Measurements from ENCODE around the gene NCBP1. TPM values are rescaled to one million over a fixed set of nuclear protein-coding genes. Genes with fewer than 3 reads are reported as not detected.
"Not testable (repeated sequence)": the region's sequence is repeated elsewhere in the genome, so short reads cannot be mapped to it uniquely, and the experiment has no call there.

NCBP1 gene
- total RNA-seq, 1 donor from 2014 or later = 51.4 TPM

- peak; percentile 99 for DNase-seq
- Mint-ChIP-seq H3K36me3 (ENCODE audit: low read depth) (peaks cover 15% of the 10 kb centered on the region), H3K27ac (peak within 1 kb of the TSS; percentile 89), H3K4me3 (peak within 1 kb of the TSS; percentile 91), H3K4me1 (peaks cover 47% of the 10 kb centered on the region), H3K9me3 (no peaks in the 10 kb centered on the region), H3K27me3 (no peaks in the 10 kb centered on the region)
- intact Hi-C loops (cut with micrococcal nuclease) = loop anchor here (1.0 to 10.0 kb wide), 6 partner anchors 64 to 842 kb away; partner anchors contain the start of genes NCBP1, TBC1D2, TDRD7 and TRMO
These were observed 63.4 kb downstream of the NCBP1 start, which contains the start of gene XPA for GRCh38 chr9:97696803-97697601. TSS of gene XPA (minus strand) at chr9:97697340. CDS start at chr9:97697292, 48 bp downstream.

- intact Hi-C loops (cut with micrococcal nuclease) = loop anchor here (1.0 to 10.0 kb wide), 6 partner anchors 65 to 843 kb away; partner anchors contain the start of genes NCBP1, TBC1D2, TDRD7 and TRMO
These were observed 64.2 kb downstream of the NCBP1 start for GRCh38 chr9:97697837-97698236.

GRCh38 chr9:97698865-97699264 is 65.2 kb downstream of the NCBP1 start:
- no peak overlapping the region for H3K27ac Mint-ChIP-seq
- DNase-seq = no peak
- intact Hi-C loops (cut with micrococcal nuclease) = loop anchor here (5.0 to 10.0 kb wide), 5 partner anchors 208 to 844 kb away; partner anchors contain the start of genes TBC1D2, TDRD7, TRMO and ZNF782
- H3K4me1 Mint-ChIP-seq = peaks cover 47% of the 10 kb centered on the region
- peaks cover 4% of the 10 kb centered on the region for H3K36me3 Mint-ChIP-seq (ENCODE audit: low read depth)
- no peaks in the 10 kb centered on the region for H3K9me3 Mint-ChIP-seq
- no peak overlapping the region for H3K4me3 Mint-ChIP-seq
- H3K27me3 Mint-ChIP-seq = no peaks in the 10 kb centered on the region

More at GRCh38 chr9:97697837-97698236, 64.2 kb downstream of the NCBP1 start:
- Mint-ChIP-seq H3K36me3 (ENCODE audit: low read depth) (peaks cover 13% of the 10 kb centered on the region), H3K9me3 (no peaks in the 10 kb centered on the region), H3K27me3 (no peaks in the 10 kb centered on the region), H3K4me1 (peaks cover 49% of the 10 kb centered on the region), H3K27ac (peak overlapping the region; percentile 89), H3K4me3 (peak overlapping the region; percentile 91)
- no peak for DNase-seq

- intact Hi-C loops (cut with micrococcal nuclease) = loop anchor here (5.0 to 10.0 kb wide), 5 partner anchors 208 to 844 kb away; partner anchors contain the start of genes TBC1D2, TDRD7, TRMO and ZNF782
- DNase-seq = not testable (repeated sequence)
- H3K4me1 Mint-ChIP-seq = peaks cover 46% of the 10 kb centered on the region
These were observed 65.7 kb downstream of the NCBP1 start for GRCh38 chr9:97699281-97699680.

GRCh38 chr9:97699824-97700223 is 66.2 kb downstream of the NCBP1 start:
- not testable (repeated sequence) for H3K27ac Mint-ChIP-seq, H3K9me3 Mint-ChIP-seq, DNase-seq

More at GRCh38 chr9:97699281-97699680, 65.7 kb downstream of the NCBP1 start:
- H3K9me3 Mint-ChIP-seq; H3K4me3 Mint-ChIP-seq; H3K36me3 Mint-ChIP-seq (ENCODE audit: low read depth); H3K27ac Mint-ChIP-seq; H3K27me3 Mint-ChIP-seq: not testable (repeated sequence)

GRCh38 chr9:97703437-97704344 is 70.1 kb downstream of the NCBP1 start:
- DNase-seq = peak; percentile 72
- Mint-ChIP-seq H3K4me3 (peak overlapping the region; percentile 25), H3K36me3 (ENCODE audit: low read depth) (peaks cover 2% of the 10 kb centered on the region), H3K4me1 (peaks cover 31% of the 10 kb centered on the region), H3K9me3 (no peaks in the 10 kb centered on the region), H3K27me3 (peaks cover 18% of the 10 kb centered on the region), H3K27ac (peak overlapping the region; percentile 94)
- intact Hi-C loops (cut with micrococcal nuclease) = no loop called here

More at GRCh38 chr9:97699824-97700223, 66.2 kb downstream of the NCBP1 start:
- H3K36me3 Mint-ChIP-seq (ENCODE audit: low read depth); H3K27me3 Mint-ChIP-seq; H3K4me3 Mint-ChIP-seq: not testable (repeated sequence)
- intact Hi-C loops (cut with micrococcal nuclease) = loop anchor here (5.0 to 10.0 kb wide), 5 partner anchors 207 to 845 kb away; partner anchors contain the start of genes TBC1D2, TDRD7, TRMO and ZNF782
- peaks cover 47% of the 10 kb centered on the region for H3K4me1 Mint-ChIP-seq

- H3K27ac Mint-ChIP-seq = peak overlapping the region; percentile 94
- H3K27me3 Mint-ChIP-seq = peaks cover 20% of the 10 kb centered on the region
- H3K4me1 Mint-ChIP-seq = peaks cover 30% of the 10 kb centered on the region
- DNase-seq = no peak
- H3K4me3 Mint-ChIP-seq = peak overlapping the region; percentile 12
- H3K36me3 Mint-ChIP-seq (ENCODE audit: low read depth) = peaks cover 2% of the 10 kb centered on the region
- no peaks in the 10 kb centered on the region for H3K9me3 Mint-ChIP-seq
- intact Hi-C loops (cut with micrococcal nuclease) = no loop called here
These were observed 70.7 kb downstream of the NCBP1 start for GRCh38 chr9:97704345-97704677.

- Mint-ChIP-seq H3K27ac (peak overlapping the region; percentile 48), H3K4me3 (no peak overlapping the region), H3K36me3 (ENCODE audit: low read depth) (peaks cover 2% of the 10 kb centered on the region), H3K4me1 (peaks cover 27% of the 10 kb centered on the region), H3K9me3 (no peaks in the 10 kb centered on the region), H3K27me3 (peaks cover 20% of the 10 kb centered on the region)
- intact Hi-C loops (cut with micrococcal nuclease) = no loop called here
- DNase-seq = no peak
These were observed 71.2 kb downstream of the NCBP1 start for GRCh38 chr9:97704851-97705250.

- Mint-ChIP-seq H3K4me1 (peaks cover 27% of the 10 kb centered on the region), H3K9me3 (no peaks in the 10 kb centered on the region), H3K36me3 (ENCODE audit: low read depth) (peaks cover 2% of the 10 kb centered on the region), H3K4me3 (no peak overlapping the region), H3K27ac (no peak overlapping the region), H3K27me3 (peaks cover 20% of the 10 kb centered on the region)
- intact Hi-C loops (cut with micrococcal nuclease) = no loop called here
- DNase-seq = no peak
These were observed 71.8 kb downstream of the NCBP1 start for GRCh38 chr9:97705354-97705950.

- DNase-seq = no peak
These were observed 72.6 kb downstream of the NCBP1 start for GRCh38 chr9:97706246-97706645.

GRCh38 chr9:97710356-97711222 is 77.0 kb downstream of the NCBP1 start:
- no peaks in the 10 kb centered on the region for H3K36me3 Mint-ChIP-seq (ENCODE audit: low read depth)
- H3K9me3 Mint-ChIP-seq = no peaks in the 10 kb centered on the region
- intact Hi-C loops (cut with micrococcal nuclease) = loop anchor here (1.0 to 5.0 kb wide), 6 partner anchors 92 to 552 kb away; partner anchors contain the start of gene TRMO
- H3K27me3 Mint-ChIP-seq = peaks cover 26% of the 10 kb centered on the region
- peak overlapping the region; percentile 31 for H3K4me3 Mint-ChIP-seq
- peaks cover 27% of the 10 kb centered on the region for H3K4me1 Mint-ChIP-seq
- peak; percentile 87 for DNase-seq
- H3K27ac Mint-ChIP-seq = no peak overlapping the region

More at GRCh38 chr9:97706246-97706645, 72.6 kb downstream of the NCBP1 start:
- Mint-ChIP-seq H3K4me1 (peaks cover 33% of the 10 kb centered on the region), H3K36me3 (ENCODE audit: low read depth) (peaks cover 2% of the 10 kb centered on the region), H3K9me3 (no peaks in the 10 kb centered on the region), H3K27me3 (peaks cover 20% of the 10 kb centered on the region), H3K27ac (no peak overlapping the region), H3K4me3 (no peak overlapping the region)
- intact Hi-C loops (cut with micrococcal nuclease) = no loop called here

GRCh38 chr9:97711223-97711626 is 77.6 kb downstream of the NCBP1 start:
- Mint-ChIP-seq H3K27ac (peak overlapping the region; percentile 37), H3K36me3 (ENCODE audit: low read depth) (no peaks in the 10 kb centered on the region), H3K27me3 (peaks cover 22% of the 10 kb centered on the region), H3K4me3 (no peak overlapping the region), H3K4me1 (peaks cover 21% of the 10 kb centered on the region), H3K9me3 (no peaks in the 10 kb centered on the region)
- DNase-seq = no peak
- intact Hi-C loops (cut with micrococcal nuclease) = loop anchor here (2.0 to 5.0 kb wide), 3 partner anchors 91 to 551 kb away; no protein-coding TSS in a partner anchor
